CD4-positive, alpha-beta T cell treated with Interleukin-15 for 4 hours (primary cell): ENCODE data around the gene ZPR1.
"Not testable (repeated sequence)": the region's sequence is repeated elsewhere in the genome, so short reads cannot be mapped to it uniquely, and the experiment has no call there.

Experiments
- DNase-seq: peaks from one replicate; pipeline ENCODE4 v3.0.0-alpha.2; 2020; ENCODE audit warnings: low spot score

The ZPR1 gene

GRCh38 chr11:116792144-116792868 is 4.5 kb upstream of the ZPR1 start:
- no peak for DNase-seq

- DNase-seq = no peak
Observed at GRCh38 chr11:116791813-116792143, 4.0 kb upstream of the ZPR1 start, which contains the start of gene APOA5. Gene APOA5, minus strand, starts transcription at chr11:116791879. Its CDS starts 19 bp downstream, at chr11:116791860.

- peak; percentile 75 for DNase-seq
Observed at GRCh38 chr11:116791002-116791812, 3.4 kb upstream of the ZPR1 start.

GRCh38 chr11:116790167-116791001 is 2.6 kb upstream of the ZPR1 start:
- DNase-seq = no peak

GRCh38 chr11:116788975-116789374 is 1.2 kb upstream of the ZPR1 start:
- no peak for DNase-seq

- no peak for DNase-seq
Observed at GRCh38 chr11:116788534-116788933, 711 bp upstream of the ZPR1 start.

- no peak for DNase-seq
Observed at GRCh38 chr11:116787436-116787785, 412 bp downstream of the ZPR1 start.

GRCh38 chr11:116786966-116787365 is 857 bp downstream of the ZPR1 start:
- DNase-seq = no peak

GRCh38 chr11:116786326-116786725 is 1.5 kb downstream of the ZPR1 start:
- DNase-seq = no peak

- DNase-seq = no peak
Observed at GRCh38 chr11:116782728-116783127, 5.1 kb downstream of the ZPR1 start.

- no peak for DNase-seq
Observed at GRCh38 chr11:116778556-116778955, 9.3 kb downstream of the ZPR1 start.

- DNase-seq = no peak
Observed at GRCh38 chr11:116777056-116777455, 10.8 kb downstream of the ZPR1 start.

GRCh38 chr11:116776522-116776984 is 11.3 kb downstream of the ZPR1 start:
- DNase-seq = no peak

GRCh38 chr11:116775975-116776374 is 11.8 kb downstream of the ZPR1 start:
- DNase-seq = no peak

GRCh38 chr11:116774661-116775060 is 13.2 kb downstream of the ZPR1 start:
- no peak for DNase-seq

GRCh38 chr11:116773203-116774097 is 14.4 kb downstream of the ZPR1 start:
- DNase-seq = no peak

GRCh38 chr11:116772443-116773202 is 15.2 kb downstream of the ZPR1 start, which contains the start of gene BUD13:
Gene BUD13, minus strand, starts transcription at chr11:116772987. Its CDS starts 23 bp downstream, at chr11:116772964.
- peak; percentile 94 for DNase-seq

GRCh38 chr11:116771935-116772334 is 15.9 kb downstream of the ZPR1 start:
- no peak for DNase-seq

- DNase-seq = no peak
Observed at GRCh38 chr11:116762132-116762531, 25.7 kb downstream of the ZPR1 start.

GRCh38 chr11:116756044-116756443 is 31.8 kb downstream of the ZPR1 start:
- DNase-seq = not testable (repeated sequence)
